ENCODE measurements around the gene SLC36A1.

DNA sequence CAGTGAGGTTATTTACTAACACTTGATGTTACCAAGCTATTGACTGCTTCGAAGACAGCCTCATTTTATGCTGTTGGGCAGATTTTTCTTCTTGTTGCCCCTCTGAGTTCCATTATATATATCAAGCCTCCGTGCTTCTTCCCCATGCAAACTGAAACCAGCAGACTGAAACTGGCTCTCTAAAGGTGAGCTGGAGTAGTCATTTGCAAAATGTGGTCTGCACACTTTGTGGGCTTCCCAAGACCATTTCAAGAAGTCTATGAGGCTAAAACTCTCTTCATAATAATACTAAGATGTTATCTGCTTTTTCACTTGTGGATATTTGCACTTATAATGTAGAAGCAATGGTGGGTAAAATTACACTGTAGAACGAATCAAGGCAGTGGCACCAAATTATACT is 13.9 kb downstream of the SLC36A1 start:
- no peak for TF ChIP-seq POLR2A (IDR thresholded peaks at IDR 0.05)
- TF ChIP-seq, protein P1, sequence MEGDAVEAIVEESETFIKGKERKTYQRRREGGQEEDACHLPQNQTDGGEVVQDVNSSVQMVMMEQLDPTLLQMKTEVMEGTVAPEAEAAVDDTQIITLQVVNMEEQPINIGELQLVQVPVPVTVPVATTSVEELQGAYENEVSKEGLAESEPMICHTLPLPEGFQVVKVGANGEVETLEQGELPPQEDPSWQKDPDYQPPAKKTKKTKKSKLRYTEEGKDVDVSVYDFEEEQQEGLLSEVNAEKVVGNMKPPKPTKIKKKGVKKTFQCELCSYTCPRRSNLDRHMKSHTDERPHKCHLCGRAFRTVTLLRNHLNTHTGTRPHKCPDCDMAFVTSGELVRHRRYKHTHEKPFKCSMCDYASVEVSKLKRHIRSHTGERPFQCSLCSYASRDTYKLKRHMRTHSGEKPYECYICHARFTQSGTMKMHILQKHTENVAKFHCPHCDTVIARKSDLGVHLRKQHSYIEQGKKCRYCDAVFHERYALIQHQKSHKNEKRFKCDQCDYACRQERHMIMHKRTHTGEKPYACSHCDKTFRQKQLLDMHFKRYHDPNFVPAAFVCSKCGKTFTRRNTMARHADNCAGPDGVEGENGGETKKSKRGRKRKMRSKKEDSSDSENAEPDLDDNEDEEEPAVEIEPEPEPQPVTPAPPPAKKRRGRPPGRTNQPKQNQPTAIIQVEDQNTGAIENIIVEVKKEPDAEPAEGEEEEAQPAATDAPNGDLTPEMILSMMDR (IDR thresholded peaks at IDR 0.05) = no peak
